Mammary epithelial cell (primary cell): ENCODE results near the gene APBA2.

ENCODE experiments used
- CTCF ChIP-seq, 2 donors: IDR thresholded peaks in 1 of 2; conservative IDR thresholded peaks in 1 of 2; 2 replicates each; pipeline ENCODE4 v1.5.1; 2011 to 2012; ENCODE audit warnings: inconsistent platforms in 2 of 2, low read length in 2 of 2, mild to moderate bottlenecking in 2 of 2, control low read depth in 1 of 2, low read depth in 1 of 2; ENCODE audit not compliant: insufficient read depth in 1 of 2; ENCODE audit errors: extremely low read depth in 1 of 2
- EZH2 ChIP-seq: IDR thresholded peaks from 2 replicates; pipeline ENCODE4 v1.6.1; 2012; ENCODE audit warnings: low read length, inconsistent platforms, borderline replicate concordance

- TF ChIP-seq CTCF (conservative IDR thresholded peaks at IDR 0.05 in 1 of 2, IDR thresholded peaks at IDR 0.05 in 1 of 2; ENCODE audit: extremely low read depth in 1 of 2, insufficient read depth in 1 of 2, low read depth in 1 of 2, low read length in 2 of 2) = no peak
- no peak for TF ChIP-seq EZH2
These were observed 170.1 kb downstream of the APBA2 start for GRCh38 chr15:29055876-29056275.
